ENCODE data around the gene UHRF2.

The UHRF2 gene

DNA sequence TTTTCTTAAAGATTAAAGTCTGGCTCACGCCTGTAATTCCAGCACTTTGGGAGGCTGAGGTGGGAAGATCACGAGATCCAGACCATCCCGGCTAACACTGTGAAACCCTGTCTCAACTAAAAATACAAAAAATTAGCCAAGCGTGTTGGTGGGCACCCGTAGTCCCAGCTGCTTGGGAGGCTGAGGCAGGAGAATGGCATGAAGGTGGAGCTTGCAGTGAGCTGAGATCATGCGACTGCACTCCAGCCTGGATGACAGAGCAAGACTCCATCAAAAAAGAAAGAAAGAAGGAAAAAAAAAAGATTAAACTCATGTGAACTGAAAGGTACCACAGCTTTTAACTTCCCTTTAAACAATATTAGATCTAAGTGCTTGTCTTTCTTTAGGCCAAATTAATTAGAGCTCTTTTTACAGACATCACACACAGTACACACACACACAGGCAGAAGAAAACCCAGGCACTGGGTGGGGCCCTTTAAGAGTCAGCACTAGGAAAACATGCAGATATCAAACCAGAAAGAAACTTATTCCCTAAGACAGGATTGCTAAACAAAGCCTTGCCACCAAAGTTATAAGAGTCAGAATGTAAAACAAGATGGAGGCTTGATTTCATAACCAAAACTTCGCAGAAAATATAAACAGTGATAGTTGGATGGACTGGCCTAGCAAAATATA, 29.3 kb upstream of the UHRF2 start:
- Histone ChIP-seq H3K9me3 (no peaks in the 10 kb centered on the region), H3K4me3 (no peak overlapping the region), H3K27me3 (no peaks in the 10 kb centered on the region), H3K4me1 (peaks cover 0 to 25% (median 3%) of the 10 kb centered on the region in 4 donors), H3K36me3 (no peaks in the 10 kb centered on the region), H3K27ac (peak overlapping the region; percentile 66 to 70)
- intact Hi-C loops (cut with DNase I; ENCODE audit: low total_unique reads): no loop called here
- no peak for DNase-seq
- TF ChIP-seq, protein P1, sequence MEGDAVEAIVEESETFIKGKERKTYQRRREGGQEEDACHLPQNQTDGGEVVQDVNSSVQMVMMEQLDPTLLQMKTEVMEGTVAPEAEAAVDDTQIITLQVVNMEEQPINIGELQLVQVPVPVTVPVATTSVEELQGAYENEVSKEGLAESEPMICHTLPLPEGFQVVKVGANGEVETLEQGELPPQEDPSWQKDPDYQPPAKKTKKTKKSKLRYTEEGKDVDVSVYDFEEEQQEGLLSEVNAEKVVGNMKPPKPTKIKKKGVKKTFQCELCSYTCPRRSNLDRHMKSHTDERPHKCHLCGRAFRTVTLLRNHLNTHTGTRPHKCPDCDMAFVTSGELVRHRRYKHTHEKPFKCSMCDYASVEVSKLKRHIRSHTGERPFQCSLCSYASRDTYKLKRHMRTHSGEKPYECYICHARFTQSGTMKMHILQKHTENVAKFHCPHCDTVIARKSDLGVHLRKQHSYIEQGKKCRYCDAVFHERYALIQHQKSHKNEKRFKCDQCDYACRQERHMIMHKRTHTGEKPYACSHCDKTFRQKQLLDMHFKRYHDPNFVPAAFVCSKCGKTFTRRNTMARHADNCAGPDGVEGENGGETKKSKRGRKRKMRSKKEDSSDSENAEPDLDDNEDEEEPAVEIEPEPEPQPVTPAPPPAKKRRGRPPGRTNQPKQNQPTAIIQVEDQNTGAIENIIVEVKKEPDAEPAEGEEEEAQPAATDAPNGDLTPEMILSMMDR (IDR thresholded peaks at IDR 0.05): no peak

DNA sequence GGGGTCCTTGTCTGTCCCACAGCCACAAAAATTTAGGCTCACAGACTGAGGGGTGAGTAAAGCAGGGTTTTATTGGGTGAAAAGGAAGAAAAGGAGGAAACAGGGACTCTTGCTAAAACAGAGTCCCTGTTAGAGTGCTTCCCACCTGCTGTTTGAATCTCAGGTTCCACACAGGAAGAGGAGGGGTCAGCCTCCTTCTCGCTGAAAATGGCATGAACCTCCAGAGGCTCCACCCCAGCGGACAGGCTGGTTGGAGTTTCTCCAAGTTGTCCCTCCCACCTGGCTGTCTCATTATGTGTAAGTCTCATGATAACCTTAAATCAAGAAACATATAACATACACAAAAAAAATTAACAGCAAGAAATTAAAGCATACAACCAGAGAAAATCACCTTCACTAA, 28.3 kb upstream of the UHRF2 start:
- DNase-seq: no peak
- H3K9me3 ChIP-seq: no peaks in the 10 kb centered on the region
- H3K4me1 ChIP-seq: peaks cover 0 to 25% (median 3%) of the 10 kb centered on the region in 4 donors
- H3K27ac ChIP-seq: peak overlapping the region; percentile 66 to 70
- no peaks in the 10 kb centered on the region for H3K27me3 ChIP-seq
- H3K36me3 ChIP-seq: no peaks in the 10 kb centered on the region
- intact Hi-C loops (cut with DNase I; ENCODE audit: low total_unique reads): no loop called here
- TF ChIP-seq, protein P1 (IDR thresholded peaks at IDR 0.05): no peak
- no peak overlapping the region for H3K4me3 ChIP-seq

DNA sequence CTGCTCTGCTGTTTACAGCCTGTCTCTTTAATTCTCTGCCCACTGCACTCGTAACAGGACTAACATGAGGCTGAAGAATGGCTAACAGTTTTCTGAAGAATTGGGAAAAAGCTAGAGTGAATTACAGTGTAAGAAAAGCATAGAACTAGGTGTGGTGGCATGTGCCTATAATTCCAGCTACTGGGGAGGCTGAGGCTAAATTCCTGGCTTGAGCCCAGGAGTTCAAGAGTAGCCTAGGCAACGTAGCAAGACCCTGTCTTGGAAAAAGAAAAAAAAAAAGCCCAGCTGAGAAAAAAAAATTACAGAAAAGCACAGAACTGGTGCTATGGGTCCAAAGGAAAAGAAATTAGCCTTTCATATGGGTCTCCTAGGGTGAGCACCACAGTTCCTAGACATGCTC, 13.9 kb upstream of the UHRF2 start:
- TF ChIP-seq, protein P1 (IDR thresholded peaks at IDR 0.05): no peak
- H3K27me3 ChIP-seq: no peaks in the 10 kb centered on the region
- no peak overlapping the region for H3K4me3 ChIP-seq
- H3K36me3 ChIP-seq: no peaks in the 10 kb centered on the region
- H3K27ac ChIP-seq: no peak overlapping the region
- H3K9me3 ChIP-seq: no peaks in the 10 kb centered on the region
- intact Hi-C loops (cut with DNase I; ENCODE audit: low total_unique reads): no loop called here
- no peak for DNase-seq
- H3K4me1 ChIP-seq: no peaks in the 10 kb centered on the region

DNA sequence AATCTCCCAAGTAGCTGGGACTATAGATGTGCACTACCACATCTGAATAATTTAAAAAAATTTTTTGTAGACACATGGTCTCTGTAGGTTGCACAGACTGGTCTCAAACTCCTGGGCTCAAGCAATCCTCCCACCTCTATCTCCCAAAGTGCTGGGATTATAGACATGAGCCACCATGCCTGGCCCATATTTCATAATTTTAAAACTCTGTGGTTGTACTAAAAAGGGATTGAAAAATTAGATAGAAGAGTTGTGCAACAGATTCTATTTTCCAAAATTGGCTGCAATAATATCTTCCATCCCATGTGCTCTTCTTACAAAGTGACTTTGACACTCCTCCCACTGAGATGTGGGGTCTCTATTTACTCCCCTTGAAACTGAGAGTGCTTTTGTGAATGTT, 7.6 kb upstream of the UHRF2 start:
- TF ChIP-seq, protein P1 (IDR thresholded peaks at IDR 0.05): no peak
- Histone ChIP-seq H3K27ac (no peak overlapping the region), H3K4me1 (no peaks in the 10 kb centered on the region), H3K9me3 (no peaks in the 10 kb centered on the region), H3K4me3 (no peak overlapping the region), H3K27me3 (peaks cover 0 to 4% of the 10 kb centered on the region in 2 donors), H3K36me3 (no peaks in the 10 kb centered on the region)
- no peak for DNase-seq
- intact Hi-C loops (cut with DNase I; ENCODE audit: low total_unique reads): loop anchor here (10.0 kb wide), 1 partner anchor 79 kb away; no protein-coding TSS in a partner anchor

DNA sequence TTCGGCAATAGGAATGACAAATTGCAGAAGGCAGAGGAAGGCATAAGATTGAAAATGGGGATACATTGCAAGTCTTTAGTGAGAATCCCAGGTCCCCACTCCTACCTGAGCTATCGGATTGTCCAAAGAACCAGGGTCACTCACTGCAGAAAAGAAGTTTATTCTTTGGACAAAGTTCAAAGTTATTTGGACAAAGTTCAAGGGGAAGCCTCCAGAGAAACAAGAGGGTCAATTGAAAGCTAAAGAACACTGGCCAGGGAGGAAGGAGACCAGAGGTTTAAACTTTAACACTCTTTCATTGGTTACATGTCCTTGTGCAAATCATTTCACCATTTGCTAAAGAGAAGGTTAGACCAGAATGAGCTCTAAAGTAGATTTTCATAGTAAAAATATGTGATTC, 5.2 kb upstream of the UHRF2 start:
- Histone ChIP-seq H3K36me3 (no peaks in the 10 kb centered on the region), H3K4me3 (no peak overlapping the region), H3K4me1 (peaks cover 0 to 5% (median 2%) of the 10 kb centered on the region in 4 donors), H3K9me3 (no peaks in the 10 kb centered on the region), H3K27me3 (peaks cover 0 to 4% of the 10 kb centered on the region in 2 donors), H3K27ac (no peak overlapping the region)
- TF ChIP-seq, protein P1 (IDR thresholded peaks at IDR 0.05): no peak
- no peak for DNase-seq
- intact Hi-C loops (cut with DNase I; ENCODE audit: low total_unique reads): loop anchor here (10.0 kb wide), 1 partner anchor 77 kb away; no protein-coding TSS in a partner anchor
